HG03196 (cell line): ENCODE results near the gene LRCH4.
"Not testable (repeated sequence)": the region's sequence is repeated elsewhere in the genome, so short reads cannot be mapped to it uniquely, and the experiment has no call there.

ENCODE experiments used
- ATAC-seq: cut with Tn5 transposase; IDR thresholded peaks from one replicate; pipeline ENCODE4 v1.9.1; 2021; ENCODE audit not compliant: unreplicated experiment

The LRCH4 gene

GRCh38 chr7:100568896-100569844 is 16.8 kb downstream of the LRCH4 start:
- ATAC-seq, result no peak

- no peak for ATAC-seq
Measured at GRCh38 chr7:100568176-100568895, 17.6 kb downstream of the LRCH4 start.

- ATAC-seq, result no peak
Measured at GRCh38 chr7:100567751-100568175, 18.2 kb downstream of the LRCH4 start.

- no peak for ATAC-seq
Measured at GRCh38 chr7:100567031-100567730, 18.7 kb downstream of the LRCH4 start.

GRCh38 chr7:100566018-100566531 is 19.9 kb downstream of the LRCH4 start:
- ATAC-seq, result no peak

- ATAC-seq, result no peak
Measured at GRCh38 chr7:100565133-100565571, 20.8 kb downstream of the LRCH4 start.

- ATAC-seq, result not testable (repeated sequence)
Measured at GRCh38 chr7:100564405-100564804, 21.5 kb downstream of the LRCH4 start.

GRCh38 chr7:100563809-100564400 is 22.0 kb downstream of the LRCH4 start:
- no peak for ATAC-seq

GRCh38 chr7:100563100-100563564 is 22.8 kb downstream of the LRCH4 start:
- ATAC-seq, result no peak

- ATAC-seq, result no peak
Measured at GRCh38 chr7:100562195-100563099, 23.5 kb downstream of the LRCH4 start.

GRCh38 chr7:100561491-100562194 is 24.3 kb downstream of the LRCH4 start:
- ATAC-seq, result no peak

- ATAC-seq, result no peak
Measured at GRCh38 chr7:100559127-100559526, 26.8 kb downstream of the LRCH4 start.

- no peak for ATAC-seq
Measured at GRCh38 chr7:100556541-100556940, 29.4 kb downstream of the LRCH4 start.

GRCh38 chr7:100555701-100556100 is 30.2 kb downstream of the LRCH4 start:
- no peak for ATAC-seq

- ATAC-seq, result no peak
Measured at GRCh38 chr7:100553032-100553431, 32.9 kb downstream of the LRCH4 start.

- no peak for ATAC-seq
Measured at GRCh38 chr7:100552532-100552931, 33.4 kb downstream of the LRCH4 start.

GRCh38 chr7:100548446-100548845 is 37.5 kb downstream of the LRCH4 start:
- ATAC-seq, result not testable (repeated sequence)

- ATAC-seq, result no peak
Measured at GRCh38 chr7:100547872-100548271, 38.1 kb downstream of the LRCH4 start.
